Central memory CD8-positive, alpha-beta T cell (primary cell): ENCODE measurements around the gene C4orf50.

ENCODE experiments used
- ATAC-seq: fragments of 150-1000 bp; cut with Tn5 transposase; replicated peaks from 2 replicates; pipeline ENCODE4 v1.10.0; 2022; ENCODE audit warnings: mild to moderate bottlenecking, moderate FRiP score, moderate number of reproducible peaks; ENCODE audit not compliant: poor library complexity, severe bottlenecking; ENCODE audit errors: extremely low read depth
- DNase-seq, 2 donors: peaks; one replicate each; pipeline ENCODE4 v3.0.0; 2021; ENCODE audit warnings: low spot score in 2 of 2
- H3K27ac Mint-ChIP-seq: one replicate; pipeline ENCODE4 v1.8.0; 2022; ENCODE audit warnings: low read depth, mild to moderate bottlenecking, moderate library complexity, mixed read lengths
- H3K27me3 Mint-ChIP-seq: one replicate; pipeline ENCODE4 v1.8.0; 2022; ENCODE audit warnings: mixed read lengths
- H3K36me3 Mint-ChIP-seq: one replicate; pipeline ENCODE4 v1.8.0; 2022; ENCODE audit warnings: mild to moderate bottlenecking, moderate library complexity, mixed read lengths; ENCODE audit not compliant: insufficient read depth
- H3K4me1 Mint-ChIP-seq: one replicate; pipeline ENCODE4 v1.8.0; 2022; ENCODE audit warnings: mixed read lengths
- H3K4me3 Mint-ChIP-seq: one replicate; pipeline ENCODE4 v1.8.0; 2022; ENCODE audit warnings: mild to moderate bottlenecking, moderate library complexity, mixed read lengths
- H3K9me3 Mint-ChIP-seq: one replicate; pipeline ENCODE4 v1.8.0; 2022; ENCODE audit warnings: mixed read lengths

C4orf50 gene

DNA sequence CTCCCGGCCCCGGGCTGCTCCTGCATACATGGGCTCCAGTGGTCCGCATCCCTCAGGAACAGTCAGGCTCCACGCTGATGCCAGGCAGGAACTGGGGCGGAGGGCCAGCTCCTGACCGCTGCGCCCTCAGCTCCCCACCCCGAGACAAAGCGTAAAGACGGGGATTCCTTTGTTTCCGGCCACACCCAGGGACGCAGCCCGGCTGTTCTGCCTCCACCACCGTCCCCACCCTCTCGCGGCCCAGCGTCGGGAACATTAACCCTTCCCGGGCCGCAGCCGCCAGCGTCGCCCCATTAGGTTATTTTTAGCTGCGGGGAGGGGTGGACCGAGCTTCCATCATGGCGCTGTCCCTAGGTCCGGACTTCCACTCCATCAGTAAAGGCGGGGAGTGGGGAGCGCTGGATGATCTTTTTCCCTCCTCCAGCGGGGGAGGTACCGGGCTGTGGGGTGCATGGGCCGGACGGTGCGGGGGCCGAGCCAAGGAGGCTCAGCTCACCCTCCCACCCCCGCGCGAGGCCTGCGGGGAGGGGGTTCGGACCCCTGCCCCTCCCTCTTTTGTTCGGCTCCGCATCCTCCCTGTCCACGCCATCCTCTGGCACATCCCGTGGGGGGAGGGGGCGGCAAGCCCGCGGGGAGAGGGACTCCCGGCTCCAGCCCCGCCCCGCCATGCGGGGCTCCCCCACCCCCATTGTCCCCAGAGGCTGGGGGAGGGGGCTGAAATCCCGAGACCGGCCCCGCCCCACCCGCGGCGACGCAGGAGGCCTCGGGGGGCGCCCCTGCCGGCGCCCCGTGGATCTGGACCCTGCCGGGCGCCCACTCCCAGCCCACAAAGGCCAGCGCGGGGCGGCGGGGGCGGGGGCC, 130.6 kb downstream of the C4orf50 start:
- no peak for DNase-seq

DNA sequence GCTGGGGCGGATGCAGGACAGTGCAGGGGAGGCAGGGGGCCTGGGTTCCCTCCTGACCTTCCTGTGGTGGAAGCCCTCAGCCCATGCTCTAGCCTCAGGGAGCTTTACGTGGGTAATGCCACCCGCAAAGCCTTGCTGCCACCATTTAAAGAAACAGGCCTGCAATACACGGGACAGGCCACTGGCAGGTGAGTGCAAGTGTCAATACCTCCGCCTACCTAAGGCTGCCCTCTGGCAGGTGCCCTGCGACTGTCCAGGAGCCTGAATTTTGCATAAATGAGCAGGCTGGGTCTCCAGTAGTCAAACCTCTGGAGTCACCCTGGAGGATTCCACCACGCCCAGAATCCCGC, 131.2 kb downstream of the C4orf50 start:
- Mint-ChIP-seq H3K27me3 (peaks cover 81% of the 10 kb centered on the region), H3K9me3 (no peaks in the 10 kb centered on the region)

More for the DNA sequence above, 130.6 kb downstream of the C4orf50 start:
- Mint-ChIP-seq H3K27me3 (peaks cover 76% of the 10 kb centered on the region), H3K27ac (no peak overlapping the region), H3K4me1 (peaks cover 11% of the 10 kb centered on the region), H3K4me3 (peak overlapping the region; percentile 10), H3K36me3 (peaks cover 4% of the 10 kb centered on the region), H3K9me3 (no peaks in the 10 kb centered on the region)
- ATAC-seq, result no peak

DNA sequence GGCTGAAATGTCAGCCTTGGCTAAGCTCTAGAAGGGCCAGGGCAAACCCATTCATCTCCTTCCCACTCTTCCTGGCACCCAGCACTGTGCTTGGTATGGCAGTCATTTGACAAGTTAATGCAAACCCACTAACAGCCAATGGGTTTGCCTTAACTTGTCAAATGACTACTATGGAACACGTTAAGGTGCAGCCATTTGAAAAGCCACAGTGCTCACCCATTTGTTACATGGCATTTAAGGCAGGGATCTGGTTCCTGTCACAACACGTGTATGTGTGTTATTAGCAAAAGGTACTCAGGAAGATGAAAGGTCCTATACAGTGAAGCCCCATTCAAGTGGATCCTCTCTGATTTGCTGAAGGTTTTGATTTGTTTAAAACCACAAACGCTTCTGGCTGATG, 132.5 kb downstream of the C4orf50 start:
- DNase-seq, result no peak
- Mint-ChIP-seq H3K9me3 (no peaks in the 10 kb centered on the region), H3K36me3 (no peaks in the 10 kb centered on the region), H3K27ac (no peak overlapping the region), H3K27me3 (peaks cover 81% of the 10 kb centered on the region), H3K4me1 (peaks cover 11% of the 10 kb centered on the region), H3K4me3 (no peak overlapping the region)
- ATAC-seq, result no peak

More for the DNA sequence above, 131.2 kb downstream of the C4orf50 start:
- Mint-ChIP-seq H3K36me3 (peaks cover 4% of the 10 kb centered on the region), H3K4me3 (peak overlapping the region; percentile 10), H3K4me1 (peaks cover 11% of the 10 kb centered on the region), H3K27ac (no peak overlapping the region)
- no peak for DNase-seq
- no peak for ATAC-seq

DNA sequence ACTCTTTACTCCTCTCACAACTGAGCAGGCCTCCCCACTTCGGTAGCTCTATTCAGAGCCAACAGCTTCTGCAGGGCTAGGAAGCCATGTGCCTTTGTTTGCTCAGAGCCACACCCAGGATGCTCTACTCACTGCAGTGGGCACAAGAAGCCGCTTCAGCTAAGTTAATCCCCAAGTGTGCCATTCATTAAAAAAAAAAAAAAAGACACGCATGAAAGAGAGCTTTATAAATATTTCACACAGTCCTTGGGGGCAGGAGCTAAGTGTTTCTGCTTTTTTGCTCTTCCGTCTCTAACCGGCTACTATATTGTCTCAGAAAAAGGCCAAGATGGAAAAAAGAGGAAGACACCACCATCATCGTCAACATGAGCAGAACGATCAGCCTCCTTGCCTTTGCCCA, 133.4 kb downstream of the C4orf50 start:
- Mint-ChIP-seq H3K27ac (no peak overlapping the region), H3K4me3 (no peak overlapping the region), H3K36me3 (no peaks in the 10 kb centered on the region), H3K4me1 (peaks cover 6% of the 10 kb centered on the region), H3K27me3 (peaks cover 81% of the 10 kb centered on the region), H3K9me3 (no peaks in the 10 kb centered on the region)
- no peak for ATAC-seq
- DNase-seq, result no peak

DNA sequence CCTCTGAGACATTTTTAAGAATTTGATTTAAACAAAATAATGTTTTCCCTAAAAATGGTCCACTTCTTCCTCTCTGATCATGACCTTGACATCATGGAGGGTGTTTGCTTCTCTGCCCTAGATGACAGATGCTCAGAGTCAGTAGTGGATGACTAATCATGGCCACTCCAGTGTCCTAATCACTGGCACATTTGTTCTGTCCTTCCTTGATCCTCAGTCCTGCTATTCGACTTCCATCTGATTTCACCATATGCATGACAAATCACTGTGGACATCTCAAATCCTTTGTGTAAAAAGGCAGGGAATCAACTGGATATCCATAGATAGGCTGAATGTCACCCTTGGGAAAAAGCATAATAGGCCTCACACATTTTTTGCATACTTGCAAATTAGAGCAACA, 134.3 kb downstream of the C4orf50 start:
- no peaks in the 10 kb centered on the region for H3K9me3 Mint-ChIP-seq
- ATAC-seq (no peak), DNase-seq (no peak)
- H3K27ac Mint-ChIP-seq, result no peak overlapping the region
- H3K4me3 Mint-ChIP-seq, result no peak overlapping the region
- peaks cover 81% of the 10 kb centered on the region for H3K27me3 Mint-ChIP-seq
- peaks cover 3% of the 10 kb centered on the region for H3K4me1 Mint-ChIP-seq
- H3K36me3 Mint-ChIP-seq, result no peaks in the 10 kb centered on the region

DNA sequence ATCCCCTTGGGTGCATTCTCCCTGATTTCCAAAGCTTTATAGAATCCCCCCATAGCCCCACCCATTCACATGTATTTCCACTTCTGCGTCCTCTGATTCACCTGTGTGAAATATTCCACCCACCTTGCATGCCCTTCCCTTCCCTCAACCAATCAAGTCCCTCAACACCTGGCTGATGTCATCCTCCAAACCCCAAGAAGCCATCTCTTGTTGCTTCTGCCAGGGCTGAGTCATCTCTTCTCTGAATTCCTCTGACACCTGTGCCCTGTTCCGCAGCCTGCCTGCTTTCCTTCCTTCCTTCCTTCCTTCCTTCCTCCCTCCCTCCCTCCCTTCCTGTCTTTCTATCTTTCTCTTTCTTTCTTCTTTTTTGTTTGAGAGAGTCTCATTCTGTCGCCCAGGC, 135.3 kb downstream of the C4orf50 start:
- Mint-ChIP-seq H3K9me3 (no peaks in the 10 kb centered on the region), H3K4me3 (no peak overlapping the region), H3K27ac (no peak overlapping the region), H3K27me3 (peaks cover 82% of the 10 kb centered on the region), H3K36me3 (no peaks in the 10 kb centered on the region), H3K4me1 (no peaks in the 10 kb centered on the region)
- DNase-seq, result no peak
- ATAC-seq, result no peak

DNA sequence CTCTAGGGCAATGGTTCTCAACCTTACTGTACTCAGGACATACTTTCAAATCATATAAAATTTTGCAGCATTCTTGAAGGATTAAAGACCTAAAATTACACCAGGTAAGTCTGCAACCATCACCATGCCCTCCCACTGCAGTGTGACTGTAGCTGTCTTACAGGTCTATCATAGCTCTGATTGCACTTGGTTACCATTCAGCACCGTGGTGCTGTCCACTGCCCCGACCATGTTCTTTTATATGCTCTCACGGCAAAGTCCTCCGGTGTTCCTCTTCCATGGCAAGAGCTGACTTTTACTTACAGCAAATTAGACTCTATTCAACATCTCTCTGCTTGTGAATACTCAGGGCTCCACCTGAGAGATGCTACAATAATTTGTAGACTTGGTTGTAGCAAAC, 136.9 kb downstream of the C4orf50 start:
- ATAC-seq (no peak), DNase-seq (no peak)
- Mint-ChIP-seq H3K27ac (no peak overlapping the region), H3K27me3 (peaks cover 94% of the 10 kb centered on the region), H3K36me3 (no peaks in the 10 kb centered on the region), H3K4me1 (no peaks in the 10 kb centered on the region), H3K9me3 (no peaks in the 10 kb centered on the region), H3K4me3 (no peak overlapping the region)

DNA sequence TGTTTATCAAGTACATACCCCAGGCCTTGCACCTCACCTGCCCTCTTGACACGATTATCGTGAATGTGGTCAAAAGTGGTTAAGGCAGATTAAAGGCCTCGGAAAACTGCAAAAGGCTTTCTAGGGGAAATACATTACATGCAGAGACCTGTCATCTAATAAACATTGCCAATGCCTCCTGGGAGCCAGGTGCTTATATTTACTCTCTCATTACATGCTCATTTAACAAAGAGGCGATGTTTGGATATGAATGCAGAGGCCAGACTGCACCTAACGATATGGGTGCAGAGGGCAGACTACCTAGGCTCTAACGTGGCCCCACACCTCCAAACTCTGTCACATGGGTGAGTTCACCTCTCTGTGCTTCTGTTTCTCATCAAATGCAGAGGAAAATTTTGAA, 139.9 kb downstream of the C4orf50 start:
- Mint-ChIP-seq H3K4me3 (no peak overlapping the region), H3K9me3 (no peaks in the 10 kb centered on the region), H3K27me3 (peaks cover 81% of the 10 kb centered on the region), H3K4me1 (no peaks in the 10 kb centered on the region), H3K27ac (no peak overlapping the region), H3K36me3 (no peaks in the 10 kb centered on the region)
- ATAC-seq (no peak), DNase-seq (no peak)

DNA sequence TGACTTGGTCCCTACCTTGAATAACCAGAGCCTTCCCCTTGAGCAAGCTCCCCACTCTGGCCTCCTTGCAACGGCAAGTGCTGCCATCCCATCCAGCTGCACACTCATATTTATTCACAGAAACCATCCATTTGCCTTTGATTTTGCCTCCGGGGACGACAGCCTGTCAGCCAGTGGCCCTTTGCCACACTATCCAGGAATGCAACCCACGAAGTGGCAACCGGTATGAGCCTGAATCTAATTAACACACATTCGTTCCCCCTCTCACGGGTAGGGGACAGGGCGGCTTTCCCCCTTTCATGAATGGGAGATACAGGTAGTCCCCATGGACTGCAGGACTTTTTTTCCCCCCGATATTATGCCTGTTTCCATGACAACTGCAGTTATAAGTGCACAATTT, 140.8 kb downstream of the C4orf50 start:
- ATAC-seq (no peak), DNase-seq (no peak)
- H3K27me3 Mint-ChIP-seq, result peaks cover 78% of the 10 kb centered on the region
- no peaks in the 10 kb centered on the region for H3K4me1 Mint-ChIP-seq
- H3K9me3 Mint-ChIP-seq, result no peaks in the 10 kb centered on the region
- H3K36me3 Mint-ChIP-seq, result no peaks in the 10 kb centered on the region
- no peak overlapping the region for H3K4me3 Mint-ChIP-seq
- H3K27ac Mint-ChIP-seq, result no peak overlapping the region

DNA sequence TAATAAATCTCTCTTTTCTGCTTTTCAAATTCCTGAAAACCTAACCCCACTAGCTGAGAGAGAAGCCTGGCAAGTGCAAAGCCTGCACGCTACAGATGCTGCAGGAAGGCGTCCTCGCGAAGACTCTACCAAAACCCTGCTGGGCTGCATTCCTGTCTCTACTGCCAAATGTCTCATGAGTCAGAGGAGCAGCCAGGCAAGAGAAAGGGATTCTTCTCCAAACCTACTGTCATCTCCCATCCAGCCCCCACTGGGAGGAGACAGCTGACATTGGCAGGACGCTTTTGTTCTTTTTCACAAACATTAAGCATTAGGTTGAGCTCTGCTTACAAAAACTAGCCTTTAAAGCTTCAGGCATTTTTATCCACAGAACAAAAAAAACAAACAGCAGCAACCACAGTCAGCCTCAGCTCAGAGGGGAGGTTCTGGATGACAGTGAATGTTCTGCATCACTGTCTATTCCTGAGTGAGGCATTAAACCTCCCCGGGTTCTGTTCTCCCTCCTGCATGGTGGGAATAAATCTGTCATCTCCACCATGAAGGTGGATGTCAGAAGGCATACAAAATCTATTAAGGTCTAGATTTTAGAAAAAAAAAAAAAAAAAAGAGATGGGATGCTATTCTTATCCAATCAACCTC, 143.3 kb downstream of the C4orf50 start:
- H3K4me3 Mint-ChIP-seq, result no peak overlapping the region
- no peaks in the 10 kb centered on the region for H3K4me1 Mint-ChIP-seq
- no peaks in the 10 kb centered on the region for H3K9me3 Mint-ChIP-seq
- ATAC-seq (no peak), DNase-seq (no peak)
- peaks cover 75% of the 10 kb centered on the region for H3K27me3 Mint-ChIP-seq
- no peak overlapping the region for H3K27ac Mint-ChIP-seq
- H3K36me3 Mint-ChIP-seq, result no peaks in the 10 kb centered on the region

DNA sequence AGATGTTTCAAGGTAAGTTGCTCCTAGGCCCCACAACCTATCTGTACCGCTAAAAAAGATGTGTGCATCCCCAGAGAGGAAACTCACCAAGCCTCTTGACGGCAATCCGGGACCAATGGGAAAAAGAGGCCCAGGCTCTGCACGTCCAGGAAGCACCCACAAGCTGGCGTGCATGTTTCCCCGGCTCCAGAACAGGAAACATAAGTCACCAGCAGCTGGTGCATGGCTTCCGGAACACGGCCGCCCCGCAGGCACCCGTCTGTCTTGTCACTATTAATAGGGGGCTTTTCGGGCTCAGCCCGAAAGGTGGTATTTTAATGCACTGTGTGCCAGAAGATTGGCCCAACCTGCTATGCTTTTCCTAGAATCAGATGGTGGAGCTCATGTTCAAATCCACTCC, 147.5 kb downstream of the C4orf50 start:
- Mint-ChIP-seq H3K36me3 (no peaks in the 10 kb centered on the region), H3K27ac (no peak overlapping the region), H3K9me3 (no peaks in the 10 kb centered on the region), H3K4me3 (no peak overlapping the region), H3K27me3 (peaks cover 46% of the 10 kb centered on the region), H3K4me1 (peaks cover 17% of the 10 kb centered on the region)
- ATAC-seq (no peak), DNase-seq (no peak)

DNA sequence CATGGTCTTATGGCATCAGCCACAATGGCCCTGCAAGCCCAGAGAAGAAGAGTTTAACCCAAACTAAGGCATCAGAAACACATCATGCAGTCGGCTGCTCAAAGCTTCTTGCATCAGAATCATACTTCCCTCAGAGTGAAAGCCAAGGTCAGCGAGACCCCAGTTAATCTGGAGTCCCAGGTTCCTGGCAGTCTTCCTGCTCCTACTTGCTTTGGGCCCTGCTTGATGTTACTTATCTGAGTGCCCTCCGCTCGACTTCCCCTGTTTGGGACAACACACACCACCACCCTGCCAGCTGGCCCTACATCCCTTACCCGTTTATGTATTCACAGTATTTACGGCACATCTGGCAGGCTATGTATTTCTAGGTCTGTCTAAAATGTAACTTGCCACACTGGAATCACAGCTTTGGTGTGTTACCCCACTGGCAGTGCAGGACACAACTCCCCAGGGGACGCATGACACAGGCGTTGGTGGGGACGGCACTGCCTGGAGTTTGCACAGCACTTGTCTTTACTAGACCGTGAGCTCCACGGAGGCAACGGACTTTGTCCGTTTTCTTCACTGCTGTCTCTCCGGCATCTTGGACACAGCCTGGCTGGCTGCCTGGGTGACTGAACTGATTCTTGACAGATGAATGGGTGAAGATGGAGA, 148.1 kb downstream of the C4orf50 start:
- no peak for DNase-seq
- no peak for ATAC-seq
- no peak overlapping the region for H3K4me3 Mint-ChIP-seq
- H3K27ac Mint-ChIP-seq, result no peak overlapping the region
- peaks cover 18% of the 10 kb centered on the region for H3K4me1 Mint-ChIP-seq
- H3K36me3 Mint-ChIP-seq, result no peaks in the 10 kb centered on the region
- peaks cover 49% of the 10 kb centered on the region for H3K27me3 Mint-ChIP-seq
- H3K9me3 Mint-ChIP-seq, result no peaks in the 10 kb centered on the region

DNA sequence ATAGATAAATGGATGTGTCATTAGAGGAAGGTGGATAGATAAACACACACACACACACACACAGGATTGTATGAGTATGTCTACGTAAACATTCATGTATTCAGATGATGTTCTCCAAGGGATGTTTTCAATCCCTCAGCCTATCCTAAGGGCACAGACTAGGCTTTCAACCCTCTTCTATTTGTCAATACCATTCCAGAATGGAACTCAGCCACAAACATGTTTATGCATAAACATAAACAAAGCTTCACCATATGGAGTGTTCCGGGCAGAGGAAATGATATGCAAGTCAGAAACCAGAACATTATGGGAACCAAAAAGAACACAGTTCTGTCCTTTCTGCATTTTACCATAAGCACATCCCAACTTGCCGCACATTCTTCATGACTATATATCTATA, 150.4 kb downstream of the C4orf50 start:
- Mint-ChIP-seq H3K36me3 (no peaks in the 10 kb centered on the region), H3K4me1 (peaks cover 24% of the 10 kb centered on the region), H3K27ac (no peak overlapping the region), H3K9me3 (no peaks in the 10 kb centered on the region), H3K4me3 (no peak overlapping the region), H3K27me3 (peaks cover 43% of the 10 kb centered on the region)
- ATAC-seq (no peak), DNase-seq (no peak)
